DOHH2 (cell line): ENCODE data around the gene CGB2.

ENCODE experiments used
- H3F3A ChIP-seq: fragments of 200-600 bp; sonication (generic), shearing (Covaris generic); 2 replicates; pipeline ENCODE4 v1.6.0; 2016; ENCODE audit warnings: antibody characterized with exemption, mild to moderate bottlenecking; ENCODE audit not compliant: control insufficient read depth, insufficient read depth
- H3K27ac ChIP-seq: fragments of 200-600 bp; sonication (generic); 2 replicates; pipeline ENCODE4 v1.5.1; 2014; ENCODE audit warnings: low read depth, mild to moderate bottlenecking, low read length, moderate library complexity
- H3K27me3 ChIP-seq: fragments of 200-600 bp; sonication (generic); 2 replicates; pipeline ENCODE4 v1.6.1; 2014; ENCODE audit warnings: mild to moderate bottlenecking, low read length, mixed read lengths; ENCODE audit not compliant: control insufficient read depth
- H3K36me3 ChIP-seq: fragments of 200-600 bp; sonication (generic); 2 replicates; pipeline ENCODE4 v1.6.1; 2014; ENCODE audit warnings: mild to moderate bottlenecking, low read length, moderate library complexity, mixed read lengths; ENCODE audit not compliant: control insufficient read depth
- H3K4me1 ChIP-seq: fragments of 200-600 bp; sonication (generic); 2 replicates; pipeline ENCODE4 v1.6.1; 2014; ENCODE audit warnings: mild to moderate bottlenecking, low read length, mixed read lengths; ENCODE audit not compliant: control insufficient read depth
- H3K4me2 ChIP-seq: fragments of 200-600 bp; sonication (generic); 2 replicates; pipeline ENCODE4 v1.6.0; 2014; ENCODE audit warnings: mild to moderate bottlenecking, low read length, moderate library complexity
- H3K4me3 ChIP-seq: fragments of 200-600 bp; sonication (generic); 2 replicates; pipeline ENCODE4 v1.5.1; 2014; ENCODE audit warnings: mild to moderate bottlenecking, low read length, mixed read lengths
- H3K79me2 ChIP-seq: fragments of 200-600 bp; sonication (generic); 2 replicates; pipeline ENCODE4 v1.6.1; 2014; ENCODE audit warnings: mild to moderate bottlenecking, low read length, mixed read lengths; ENCODE audit not compliant: control insufficient read depth
- H3K9me2 ChIP-seq: fragments of 200-600 bp; sonication (generic); replicated peaks from 2 replicates; pipeline ENCODE4 v1.6.1; 2014; ENCODE audit warnings: mild to moderate bottlenecking, low read length, mixed read lengths; ENCODE audit not compliant: control insufficient read depth
- H3K9me3 ChIP-seq: fragments of 200-600 bp; sonication (generic); 2 replicates; pipeline ENCODE4 v1.6.1; 2014; ENCODE audit warnings: antibody characterized with exemption, low read length, mixed read lengths; ENCODE audit not compliant: control insufficient read depth, insufficient read depth
- H4K20me1 ChIP-seq: fragments of 200-600 bp; sonication (generic); 2 replicates; pipeline ENCODE4 v1.6.0; 2014; ENCODE audit warnings: low read depth, mild to moderate bottlenecking, antibody characterized with exemption, low read length, moderate library complexity; ENCODE audit not compliant: control insufficient read depth, insufficient read depth
- CTCF ChIP-seq: fragments of 200-600 bp; sonication (generic); IDR thresholded peaks from one replicate; pipeline ENCODE4 v1.5.1; 2014; ENCODE audit warnings: antibody characterized with exemption, mild to moderate bottlenecking, low read depth, low read length; ENCODE audit not compliant: poor library complexity, severe bottlenecking
- EZH2phosphoT487 ChIP-seq: fragments of 200-600 bp; sonication (generic); IDR thresholded peaks from 2 replicates; pipeline ENCODE4 v1.6.1; 2017; ENCODE audit warnings: borderline replicate concordance, mild to moderate bottlenecking, antibody characterized with exemption, low read length, moderate library complexity, mixed read lengths

Gene CGB2

DNA sequence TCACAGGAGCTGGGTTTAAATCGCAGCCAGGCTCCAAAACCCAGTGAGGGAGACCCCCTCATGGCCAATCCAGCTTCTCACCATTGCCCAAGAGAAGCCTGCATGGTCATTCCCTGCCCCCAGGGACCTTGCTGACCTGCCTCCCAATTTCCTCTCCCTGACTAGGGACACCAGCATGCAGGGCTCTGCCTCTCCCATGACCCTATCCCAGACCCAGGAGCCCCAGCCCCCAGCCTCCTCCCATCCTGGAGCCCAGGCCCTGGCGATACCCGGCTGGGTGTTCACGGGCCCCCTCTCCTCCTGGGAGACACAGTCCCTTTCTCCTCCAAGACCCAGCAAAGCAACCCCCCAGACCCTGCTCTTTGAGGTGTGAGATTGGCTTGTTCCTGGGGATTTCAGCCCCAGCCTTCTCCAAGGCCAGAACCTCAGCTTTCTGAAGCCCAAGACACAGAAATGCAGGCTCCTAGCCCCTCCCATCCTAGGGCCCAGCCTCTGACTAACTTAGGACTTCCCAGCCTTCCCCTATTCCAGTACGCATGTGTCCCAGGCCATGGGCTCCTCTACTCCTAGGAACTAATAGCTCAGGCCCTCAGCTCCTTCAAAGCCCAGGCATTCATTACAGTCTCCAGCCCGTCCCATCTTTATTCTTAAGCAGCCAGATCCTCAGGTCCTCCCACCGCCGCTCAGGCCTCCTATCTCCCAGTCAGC, 39.7 kb upstream of the CGB2 start:
- Histone ChIP-seq H3K27ac (peak overlapping the region; percentile 22; the same call in 1 of the 2 replicates), H4K20me1 (no peaks in the 10 kb centered on the region), H3K9me3 (no peaks in the 10 kb centered on the region), H3K27me3 (no peaks in the 10 kb centered on the region), H3K9me2 (no peaks in the 10 kb centered on the region), H3K4me2 (peak overlapping the region; percentile 87), H3K36me3 (peaks cover 28% of the 10 kb centered on the region), H3K4me1 (peaks cover 20% of the 10 kb centered on the region), H3K4me3 (peak overlapping the region; percentile 81), H3K79me2 (peaks cover 53% of the 10 kb centered on the region), H3F3A (no peaks in the 10 kb centered on the region)
- no peak for TF ChIP-seq EZH2phosphoT487
- TF ChIP-seq CTCF: no peak

DNA sequence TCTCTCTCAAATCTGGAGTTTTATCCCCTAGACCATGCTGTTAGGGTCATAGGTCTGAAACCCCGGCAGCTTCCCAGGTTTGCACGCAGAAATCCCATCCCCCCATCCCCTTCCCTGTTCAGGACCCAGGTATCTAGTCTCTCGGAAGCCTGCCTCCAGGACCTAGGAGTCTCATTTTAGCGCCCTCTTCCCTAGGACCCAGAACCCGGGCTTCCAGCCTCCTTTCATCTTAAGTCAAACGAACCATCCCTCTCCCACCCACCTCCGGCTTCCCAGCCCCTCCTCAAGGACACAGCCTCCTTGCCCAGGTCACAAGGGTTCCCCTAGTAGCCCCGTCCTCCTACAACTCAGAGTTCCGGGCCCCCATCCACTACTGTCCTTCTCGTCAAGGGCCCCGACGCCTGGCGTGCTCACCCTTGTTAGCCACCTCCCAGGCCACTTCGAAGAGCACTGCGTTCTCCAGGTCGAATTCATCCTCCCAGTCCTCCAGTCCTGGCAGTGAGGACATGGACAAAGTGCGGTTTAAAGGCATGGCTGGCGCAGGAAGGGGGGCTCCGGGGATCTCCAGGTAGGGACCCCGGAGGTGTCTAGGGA, 39.0 kb upstream of the CGB2 start:
- no peaks in the 10 kb centered on the region for H3K27me3 ChIP-seq
- H3K9me3 ChIP-seq: no peaks in the 10 kb centered on the region
- TF ChIP-seq EZH2phosphoT487: no peak
- no peak for TF ChIP-seq CTCF
- peaks cover 20% of the 10 kb centered on the region for H3K4me1 ChIP-seq
- peaks cover 2% of the 10 kb centered on the region; the same call in 1 of the 2 replicates for H4K20me1 ChIP-seq
- peaks cover 30% of the 10 kb centered on the region for H3K36me3 ChIP-seq
- H3K4me2 ChIP-seq: peak overlapping the region; percentile 87
- peak overlapping the region; percentile 22 for H3K27ac ChIP-seq
- H3F3A ChIP-seq: no peaks in the 10 kb centered on the region
- peaks cover 59% of the 10 kb centered on the region for H3K79me2 ChIP-seq
- H3K4me3 ChIP-seq: peak overlapping the region; percentile 81
- no peaks in the 10 kb centered on the region for H3K9me2 ChIP-seq

DNA sequence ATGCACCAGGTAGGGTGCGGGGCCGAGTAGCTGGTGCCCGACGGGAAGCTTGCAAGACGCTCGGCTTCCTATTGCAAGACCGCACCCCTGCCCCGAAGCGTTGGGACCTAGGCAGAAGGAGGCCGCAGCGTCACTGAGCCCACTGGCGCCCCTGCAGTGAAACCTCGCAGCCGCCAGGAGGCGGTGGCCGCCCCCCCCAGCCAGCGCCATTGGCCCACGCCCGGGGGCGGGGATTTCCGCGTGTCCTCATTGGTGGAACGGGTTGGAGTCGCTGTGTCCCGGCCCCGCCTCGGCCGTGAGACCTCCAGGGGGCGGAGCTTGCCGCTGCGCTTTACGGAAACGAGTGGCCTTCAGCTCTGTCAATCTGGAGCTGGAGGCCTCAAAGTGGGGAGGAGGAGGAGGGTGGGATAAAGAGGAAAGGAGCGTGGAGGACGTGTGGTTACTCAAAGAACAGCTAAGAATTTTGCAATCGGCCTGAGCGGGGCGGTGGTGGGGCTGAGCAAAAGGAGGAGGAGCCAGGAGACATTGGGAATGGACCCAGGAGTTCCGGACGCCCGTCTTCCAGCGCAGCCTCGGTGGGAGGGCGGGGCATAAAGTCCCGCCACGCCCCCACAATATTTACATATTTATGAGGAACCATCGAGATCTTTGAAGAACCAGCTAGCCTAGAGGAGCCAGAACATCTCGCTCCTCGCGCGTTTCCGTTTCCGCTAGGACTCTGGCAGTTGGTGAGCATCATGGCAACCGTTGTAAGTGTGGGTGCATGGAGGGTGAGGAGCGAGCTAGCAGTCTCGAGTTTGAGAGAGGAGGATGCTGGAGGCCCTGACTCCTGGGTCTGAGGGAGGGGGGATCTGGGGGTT, 38.3 kb upstream of the CGB2 start, which contains the start of the genes GYS1 and RUVBL2:
TSS of gene GYS1 (minus strand) at position 135 of the 860 bp plus-strand sequence. CDS start 197 bp downstream, outside the sequence.
TSS of gene RUVBL2 (plus strand) at position 713 of the 860 bp plus-strand sequence. CDS start at position 738, 25 bp downstream.
- TF ChIP-seq EZH2phosphoT487 (no peak), CTCF (peak; percentile 79)
- H3K79me2 ChIP-seq: peaks cover 66% of the 10 kb centered on the region
- no peaks in the 10 kb centered on the region for H3K9me3 ChIP-seq

More for the DNA sequence above, 38.3 kb upstream of the CGB2 start, which contains the start of the genes GYS1 and RUVBL2:
- peaks cover 32% of the 10 kb centered on the region for H3K36me3 ChIP-seq
- peak within 1 kb of the TSS; percentile 81 for H3K4me3 ChIP-seq
- H3F3A ChIP-seq: no peaks in the 10 kb centered on the region
- H3K4me2 ChIP-seq: peak within 1 kb of the TSS; percentile 87
- peaks cover 4% of the 10 kb centered on the region; the same call in 1 of the 2 replicates for H4K20me1 ChIP-seq
- peak within 1 kb of the TSS; percentile 75 for H3K27ac ChIP-seq
- no peaks in the 10 kb centered on the region for H3K27me3 ChIP-seq
- peaks cover 20% of the 10 kb centered on the region for H3K4me1 ChIP-seq
- no peaks in the 10 kb centered on the region for H3K9me2 ChIP-seq
